ENCODE data around the gene FADS1. TPM values are rescaled to one million over a fixed set of nuclear protein-coding genes. Genes with fewer than 3 reads are reported as not detected.
A peak's percentile ranks its signal among the peaks of the same experiment; 100 is the strongest.

FADS1 gene
- total and polyA plus RNA-seq, 2 of the 13 experiments (the other 11 are each of a cell fraction or from before 2014, with no cell fraction given): 91.8 to 108 TPM

DNA sequence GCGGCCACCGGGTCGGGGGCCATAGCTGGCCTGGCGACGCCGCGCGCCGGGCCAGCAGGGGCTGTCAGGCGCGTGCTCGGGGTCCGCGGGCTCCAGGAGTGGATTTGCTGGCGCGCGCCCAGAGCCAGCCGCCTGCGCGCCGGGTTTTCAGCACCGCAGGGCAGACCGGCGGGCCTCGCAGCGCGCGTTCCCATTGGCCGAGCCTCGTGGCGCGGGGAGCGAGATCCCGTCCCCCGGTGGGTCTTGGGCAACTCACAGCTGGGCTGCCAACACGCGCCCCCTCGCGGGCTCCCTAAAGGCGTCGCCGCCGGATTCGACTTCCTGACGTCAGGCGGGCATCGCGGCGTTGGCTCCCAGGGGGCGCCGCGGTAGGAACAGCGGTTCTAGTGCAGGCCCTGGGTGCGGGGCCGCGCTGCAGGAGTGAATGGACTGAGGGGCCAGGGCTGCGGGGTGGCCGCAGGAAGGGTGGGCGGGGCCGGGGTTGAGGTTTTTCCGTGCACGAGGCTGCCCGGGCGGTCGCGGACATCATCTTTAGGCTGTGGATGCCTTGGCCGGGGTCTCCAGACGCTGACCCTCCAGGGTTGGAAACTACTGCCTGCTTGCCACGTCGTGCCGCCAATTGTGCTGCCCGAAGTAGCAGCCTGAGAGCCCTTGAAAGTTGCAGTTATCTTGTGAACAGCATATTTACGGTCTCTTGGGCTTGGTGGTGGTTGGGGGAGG, at the start of gene FADS1 (continued):
- TF ChIP-seq ZBTB43 (CRISPR knock-in tag; conservative IDR thresholded peaks at IDR 0.05) (peak; percentile 83), MTA1 (CRISPR knock-in tag; IDR thresholded peaks at IDR 0.05; ENCODE audit: borderline replicate concordance) (peak; percentile 94), ZBTB26 (CRISPR knock-in tag; IDR thresholded peaks at IDR 0.05; ENCODE audit: borderline replicate concordance) (peak; percentile 44; the same call in 1 of the 2 replicates), CCDC6 (CRISPR knock-in tag; IDR thresholded peaks at IDR 0.05) (peak; percentile 98), MTA3 (CRISPR knock-in tag; IDR thresholded peaks at IDR 0.05) (no peak), NFKB2 (CRISPR knock-in tag; IDR thresholded peaks at IDR 0.05; ENCODE audit: borderline replicate concordance) (peak; percentile 78; the same call in 1 of the 2 replicates), ZNF629 (CRISPR knock-in tag; conservative IDR thresholded peaks at IDR 0.05) (no peak), ZNF879 (CRISPR knock-in tag; IDR thresholded peaks at IDR 0.05) (no peak), RNF2 (conservative IDR thresholded peaks at IDR 0.05; ENCODE audit: low read depth) (peak; percentile 84), DPF2 (CRISPR knock-in tag; IDR thresholded peaks at IDR 0.05; ENCODE audit: borderline replicate concordance, low read depth) (no peak), NCOA1 (CRISPR knock-in tag; IDR thresholded peaks at IDR 0.05) (peak; percentile 76; the same call in 1 of the 2 replicates), RXRB (CRISPR knock-in tag; IDR thresholded peaks at IDR 0.05; ENCODE audit: borderline replicate concordance) (0 out of 2 replicates have a peak, but pooled peaks have one; percentile 53), NCOA5 (CRISPR knock-in tag; IDR thresholded peaks at IDR 0.05) (no peak), TP53 (CRISPR knock-in tag; conservative IDR thresholded peaks at IDR 0.05) (no peak), ZFP36L1 (CRISPR knock-in tag; IDR thresholded peaks at IDR 0.05) (peak; percentile 95), ZNF784 (CRISPR knock-in tag; IDR thresholded peaks at IDR 0.05; ENCODE audit: borderline replicate concordance) (no peak), GATAD2A (CRISPR knock-in tag; IDR thresholded peaks at IDR 0.05) (peak; percentile 87), ZNF737 (CRISPR knock-in tag; IDR thresholded peaks at IDR 0.05; ENCODE audit: borderline replicate concordance) (no peak), ZNF670 (CRISPR knock-in tag; IDR thresholded peaks at IDR 0.05; ENCODE audit: borderline replicate concordance) (peak; percentile 64; the same call in 1 of the 2 replicates), ZNF878 (CRISPR knock-in tag; IDR thresholded peaks at IDR 0.05) (peak; percentile 96), SMYD3 (CRISPR knock-in tag; IDR thresholded peaks at IDR 0.05) (no peak), ATF4 (CRISPR knock-in tag; IDR thresholded peaks at IDR 0.05) (peak in 1 of 2 experiments; percentile 58; a peak in 2 of 4 replicates), ZBTB7B (CRISPR knock-in tag; IDR thresholded peaks at IDR 0.05) (peak; percentile 89)
- TF ChIP-seq, protein P1, sequence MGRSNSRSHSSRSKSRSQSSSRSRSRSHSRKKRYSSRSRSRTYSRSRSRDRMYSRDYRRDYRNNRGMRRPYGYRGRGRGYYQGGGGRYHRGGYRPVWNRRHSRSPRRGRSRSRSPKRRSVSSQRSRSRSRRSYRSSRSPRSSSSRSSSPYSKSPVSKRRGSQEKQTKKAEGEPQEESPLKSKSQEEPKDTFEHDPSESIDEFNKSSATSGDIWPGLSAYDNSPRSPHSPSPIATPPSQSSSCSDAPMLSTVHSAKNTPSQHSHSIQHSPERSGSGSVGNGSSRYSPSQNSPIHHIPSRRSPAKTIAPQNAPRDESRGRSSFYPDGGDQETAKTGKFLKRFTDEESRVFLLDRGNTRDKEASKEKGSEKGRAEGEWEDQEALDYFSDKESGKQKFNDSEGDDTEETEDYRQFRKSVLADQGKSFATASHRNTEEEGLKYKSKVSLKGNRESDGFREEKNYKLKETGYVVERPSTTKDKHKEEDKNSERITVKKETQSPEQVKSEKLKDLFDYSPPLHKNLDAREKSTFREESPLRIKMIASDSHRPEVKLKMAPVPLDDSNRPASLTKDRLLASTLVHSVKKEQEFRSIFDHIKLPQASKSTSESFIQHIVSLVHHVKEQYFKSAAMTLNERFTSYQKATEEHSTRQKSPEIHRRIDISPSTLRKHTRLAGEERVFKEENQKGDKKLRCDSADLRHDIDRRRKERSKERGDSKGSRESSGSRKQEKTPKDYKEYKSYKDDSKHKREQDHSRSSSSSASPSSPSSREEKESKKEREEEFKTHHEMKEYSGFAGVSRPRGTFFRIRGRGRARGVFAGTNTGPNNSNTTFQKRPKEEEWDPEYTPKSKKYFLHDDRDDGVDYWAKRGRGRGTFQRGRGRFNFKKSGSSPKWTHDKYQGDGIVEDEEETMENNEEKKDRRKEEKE (IDR thresholded peaks at IDR 0.05): no peak

Data from HepG2 (cell line).